ENCODE measurements around the gene RHBG.

- no peak for TF ChIP-seq ZFP30 (CRISPR knock-in tag; IDR thresholded peaks at IDR 0.05)
- TF ChIP-seq ISL1 (CRISPR knock-in tag; IDR thresholded peaks at IDR 0.05) = no peak
- no peak for TF ChIP-seq CREB5 (CRISPR knock-in tag; IDR thresholded peaks at IDR 0.05; ENCODE audit: low read depth)
- no peak for TF ChIP-seq CSDC2 (CRISPR knock-in tag; IDR thresholded peaks at IDR 0.05)
- no peak for TF ChIP-seq PATZ1 (CRISPR knock-in tag; IDR thresholded peaks at IDR 0.05; ENCODE audit: borderline replicate concordance)
- TF ChIP-seq ZC3H10 (CRISPR knock-in tag; IDR thresholded peaks at IDR 0.05) = no peak
- no peak for TF ChIP-seq RARB (CRISPR knock-in tag; IDR thresholded peaks at IDR 0.05)
- TF ChIP-seq ARNTL (CRISPR knock-in tag; IDR thresholded peaks at IDR 0.05; ENCODE audit: borderline replicate concordance, low read depth) = no peak
Measured at GRCh38 chr1:156390469-156391365, 21.7 kb downstream of the RHBG start.

All from SK-N-SH treated with all-trans-retinoic acid at 6 μM for 48 hours (cell line).